22Rv1 (cell line): Measurements from ENCODE around the gene ZNF516.

ENCODE experiments used
- CTCF ChIP-seq: fragments of 450-650 bp; IDR thresholded peaks from 2 replicates; pipeline ENCODE4 v1.5.1; 2017; ENCODE audit warnings: mild to moderate bottlenecking
- ZFX ChIP-seq: fragments of 450-650 bp; IDR thresholded peaks from 2 replicates; pipeline ENCODE4 v1.6.1; 2017; ENCODE audit warnings: antibody characterized with exemption, borderline replicate concordance

GRCh38 chr18:76391038-76391437 is 104.0 kb downstream of the ZNF516 start:
- no peak for TF ChIP-seq CTCF
- no peak for TF ChIP-seq ZFX
